ENCODE measurements around the gene DENND2C.
A peak's percentile ranks its signal among the peaks of the same experiment; 100 is the strongest.

The DENND2C gene

GRCh38 chr1:114685851-114686250 is 16.0 kb upstream of the DENND2C start:
- no peak for DNase-seq (ENCODE audit: low read depth in 2 of 2)

DNA sequence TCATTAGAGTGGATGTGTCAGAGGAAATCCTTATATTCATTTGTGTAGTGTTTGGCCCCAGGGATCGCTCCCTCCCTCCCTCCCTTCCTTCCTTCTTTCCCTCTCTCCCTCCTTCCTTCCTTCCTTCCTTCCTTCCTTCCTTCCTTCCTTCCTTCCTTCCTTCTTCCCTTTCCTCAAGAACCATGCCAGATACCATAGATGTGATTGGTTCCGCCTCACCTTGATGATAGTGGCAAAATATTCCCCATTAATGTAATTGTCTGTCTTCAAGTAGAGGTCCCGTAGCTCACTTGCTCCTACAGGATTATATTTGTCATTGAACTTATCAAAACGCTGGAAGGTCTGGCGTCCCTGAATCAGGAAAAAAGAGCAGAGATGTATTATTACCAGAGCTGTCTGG is 7.8 kb upstream of the DENND2C start:
- no peak for DNase-seq (ENCODE audit: low read depth in 2 of 2)

DNA sequence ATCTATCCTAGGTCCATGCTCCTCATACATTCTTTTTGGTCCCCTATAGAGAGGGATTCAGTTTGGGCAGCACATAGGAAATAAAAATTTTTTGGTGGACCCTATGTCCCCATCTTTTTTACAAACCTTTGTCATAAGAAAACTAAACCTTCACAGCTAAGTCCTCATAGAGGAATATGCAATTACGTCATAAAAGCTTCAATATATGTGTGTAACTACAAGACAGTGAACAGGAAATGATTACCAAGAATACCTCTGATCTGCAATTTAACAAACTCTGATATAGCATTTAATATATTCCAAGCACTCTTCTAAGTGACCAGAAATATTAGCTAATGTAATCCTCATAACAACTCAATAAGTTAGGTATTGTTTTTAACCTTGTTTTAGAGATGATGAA is 6.3 kb upstream of the DENND2C start:
- no peak for DNase-seq (ENCODE audit: low read depth in 2 of 2)

DNA sequence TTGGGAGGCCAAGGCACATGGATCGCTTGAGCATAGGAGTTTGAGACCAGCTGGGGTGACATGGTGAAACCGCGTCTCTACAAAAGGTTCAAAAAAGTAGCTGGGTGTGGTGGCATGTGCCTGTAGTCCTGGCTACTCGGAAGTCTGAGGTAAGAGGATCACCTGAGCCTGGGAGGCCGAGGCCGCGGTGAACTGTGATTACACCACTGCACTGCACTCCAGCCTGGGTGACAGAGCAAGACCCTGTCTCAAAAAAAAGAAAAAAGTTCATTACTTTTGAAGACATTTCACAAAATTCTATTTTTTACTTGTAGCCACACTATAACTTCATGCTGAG is 2.1 kb upstream of the DENND2C start:
- no peak for DNase-seq (ENCODE audit: low read depth in 2 of 2)

GRCh38 chr1:114671011-114671938 is 1.4 kb upstream of the DENND2C start:
- DNase-seq (ENCODE audit: low read depth in 2 of 2), result no peak

DNA sequence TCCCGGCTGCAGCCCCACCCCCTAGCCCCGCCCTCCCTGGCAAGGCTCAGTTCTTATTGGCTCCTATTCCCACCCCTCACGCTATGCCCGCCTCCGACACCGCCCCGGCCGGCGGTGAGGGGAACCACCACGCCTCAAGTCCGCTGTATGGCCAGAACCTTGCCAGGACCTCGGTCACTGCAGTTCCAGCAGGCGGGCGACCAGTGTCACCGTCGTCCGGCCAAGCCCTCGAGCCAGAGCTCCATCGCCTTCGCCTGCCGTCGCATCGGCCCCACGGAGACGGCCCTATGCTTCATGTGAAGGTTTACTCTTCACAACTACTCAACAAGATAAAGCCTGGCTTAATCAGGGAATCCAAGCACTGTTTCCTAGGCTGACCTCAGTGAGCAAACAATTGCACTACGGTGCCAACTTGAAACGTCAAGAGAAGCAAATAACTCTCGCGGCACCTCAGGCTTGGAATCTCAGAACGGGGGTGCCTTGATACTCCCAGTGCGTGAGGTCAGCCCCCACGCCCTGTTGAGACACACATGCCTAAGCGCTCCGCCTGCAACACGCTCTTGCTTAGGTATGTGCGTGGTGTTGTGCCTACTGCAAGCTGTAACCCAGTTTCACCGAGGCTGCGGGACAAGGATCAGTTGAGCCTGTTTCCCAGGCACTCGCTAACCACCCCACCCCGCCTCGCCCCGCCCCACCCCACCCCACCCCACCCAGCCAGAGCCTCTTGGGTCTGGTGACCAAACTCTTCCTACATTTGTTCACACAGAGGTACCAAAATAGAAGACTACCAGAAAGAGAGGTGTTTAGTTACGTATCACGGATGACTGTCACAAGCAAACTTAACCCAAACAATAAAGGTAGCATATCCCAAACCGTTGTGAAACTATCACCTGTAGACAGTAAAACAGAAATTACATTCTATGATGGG is 498 bp upstream of the DENND2C start:
- DNase-seq (ENCODE audit: low read depth in 2 of 2), result peak; percentile 74 to 86

- no peak for DNase-seq (ENCODE audit: low read depth in 2 of 2)
Measured at GRCh38 chr1:114668784-114669561, 876 bp downstream of the DENND2C start.

GRCh38 chr1:114668373-114668772 is 1.5 kb downstream of the DENND2C start:
- DNase-seq (ENCODE audit: low read depth in 2 of 2), result no peak

DNA sequence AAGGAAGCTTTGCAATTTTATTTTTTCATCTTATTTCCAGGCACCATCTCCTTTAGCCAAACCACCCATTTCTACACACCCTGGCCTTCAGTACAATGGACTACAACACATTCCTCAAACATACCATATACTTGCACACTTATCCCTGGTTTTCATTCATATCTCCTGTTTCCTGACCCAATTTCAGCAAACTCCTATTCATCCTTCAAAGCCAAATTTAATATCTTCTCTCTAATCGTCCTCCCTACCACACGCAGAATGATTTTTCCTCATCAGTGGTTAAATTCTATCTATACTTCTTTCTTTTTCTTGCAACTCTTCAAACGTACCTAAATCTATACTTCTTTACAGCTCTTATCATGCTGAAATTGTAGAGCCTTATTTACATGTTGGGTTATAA is 2.9 kb downstream of the DENND2C start:
- no peak for DNase-seq (ENCODE audit: low read depth in 2 of 2)

DNA sequence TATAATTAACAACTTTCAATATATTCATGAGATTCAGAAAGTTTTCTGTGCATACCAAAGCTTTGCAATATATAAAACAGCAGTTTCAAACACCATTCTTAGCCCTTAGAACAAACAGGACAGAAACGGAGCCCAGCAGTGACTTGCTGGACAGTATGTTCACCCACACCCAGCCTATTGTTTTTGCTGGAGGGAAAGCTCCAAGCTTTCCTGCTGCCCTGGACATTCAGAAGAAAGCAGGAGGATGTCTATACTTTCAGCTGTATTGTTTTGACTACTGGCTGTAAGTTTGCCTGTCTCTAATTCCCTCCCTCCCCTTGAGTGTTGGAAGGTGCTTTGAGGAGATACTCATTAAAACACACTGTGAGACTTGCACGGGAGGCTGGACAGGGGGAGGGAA is 9.6 kb downstream of the DENND2C start:
- no peak for DNase-seq (ENCODE audit: low read depth in 2 of 2)

GRCh38 chr1:114651893-114652292 is 18.0 kb downstream of the DENND2C start:
- no peak for DNase-seq (ENCODE audit: low read depth in 2 of 2)

DNA sequence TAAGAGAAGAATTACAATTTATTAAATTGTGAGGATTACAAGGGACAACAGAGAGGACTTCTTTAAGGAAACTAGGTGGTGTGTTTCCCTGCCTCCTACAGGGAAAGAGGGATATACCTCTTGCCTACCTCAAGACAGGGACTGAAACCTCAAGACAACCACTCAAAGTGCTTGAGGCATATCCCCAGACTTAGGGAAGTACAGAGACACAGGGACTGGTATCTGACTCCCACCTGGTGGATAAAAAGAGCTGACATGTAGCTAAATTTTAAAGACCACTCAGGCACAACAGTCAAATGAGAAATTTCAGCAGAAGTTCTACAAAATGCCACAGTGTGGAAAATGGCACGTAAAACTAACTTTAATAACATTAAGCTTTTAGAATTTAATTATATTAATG is 21.3 kb downstream of the DENND2C start:
- DNase-seq (ENCODE audit: low read depth in 2 of 2), result no peak

DNA sequence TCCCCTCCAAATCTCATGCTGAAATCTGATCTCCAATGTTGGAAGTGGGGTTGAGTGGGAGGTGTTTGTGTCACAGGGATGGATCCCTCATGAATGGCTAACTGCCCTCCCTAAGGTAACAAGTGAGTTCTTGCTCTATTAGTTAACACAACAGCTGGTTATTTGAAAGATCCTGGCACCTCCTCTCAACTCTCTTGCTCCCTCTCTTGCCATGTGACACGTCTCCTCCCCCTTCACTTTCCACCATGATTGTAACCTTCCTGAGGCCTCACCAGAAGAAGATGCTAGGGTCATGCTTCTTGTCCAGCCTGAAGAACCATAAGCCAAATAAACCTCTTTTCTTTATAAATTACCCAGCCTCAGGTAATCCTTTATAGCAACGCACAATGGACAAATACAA is 28.5 kb downstream of the DENND2C start:
- DNase-seq (ENCODE audit: low read depth in 2 of 2), result no peak

DNA sequence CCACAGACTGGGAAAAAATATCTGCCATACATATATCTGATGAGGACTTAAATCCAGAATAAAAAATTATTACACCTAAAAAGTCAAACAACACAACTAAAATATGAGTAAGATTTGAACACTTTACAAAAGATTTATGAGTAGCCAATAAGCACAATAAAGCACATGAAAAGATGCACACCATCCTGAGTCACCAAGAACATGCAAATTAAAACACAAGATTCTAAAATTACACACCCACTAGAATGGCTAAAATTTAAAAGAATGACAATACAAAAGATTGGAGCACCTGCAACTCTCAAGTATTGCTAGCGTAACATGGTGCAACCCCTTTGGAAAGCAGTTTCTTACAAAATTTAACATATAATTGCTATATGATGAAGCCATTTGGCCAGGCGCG is 30.9 kb downstream of the DENND2C start:
- no peak for DNase-seq (ENCODE audit: low read depth in 2 of 2)

GRCh38 chr1:114632427-114632826 is 37.4 kb downstream of the DENND2C start:
- no peak for DNase-seq (ENCODE audit: low read depth in 2 of 2)

GRCh38 chr1:114627107-114627506 is 42.7 kb downstream of the DENND2C start:
- DNase-seq (ENCODE audit: low read depth in 2 of 2), result no peak

DNA sequence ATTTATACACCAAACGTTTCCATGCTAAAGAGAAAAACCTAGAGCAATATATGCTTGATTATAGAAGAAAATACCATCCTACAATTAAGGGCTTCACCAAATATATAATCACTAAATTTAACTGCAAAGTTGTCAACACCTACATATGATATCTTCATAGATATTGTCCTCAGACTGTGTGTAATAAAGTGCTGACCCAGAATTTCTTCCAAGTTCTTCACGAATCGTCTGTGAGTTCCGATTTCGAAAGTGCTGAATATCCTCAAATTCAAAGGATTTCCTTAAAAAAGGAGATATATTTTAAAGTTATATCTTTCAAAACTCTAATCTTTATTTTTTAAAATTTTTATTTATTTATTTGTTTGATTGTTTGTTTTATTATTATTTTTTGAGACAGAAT is 46.5 kb downstream of the DENND2C start:
- DNase-seq (ENCODE audit: low read depth in 2 of 2), result no peak

DNA sequence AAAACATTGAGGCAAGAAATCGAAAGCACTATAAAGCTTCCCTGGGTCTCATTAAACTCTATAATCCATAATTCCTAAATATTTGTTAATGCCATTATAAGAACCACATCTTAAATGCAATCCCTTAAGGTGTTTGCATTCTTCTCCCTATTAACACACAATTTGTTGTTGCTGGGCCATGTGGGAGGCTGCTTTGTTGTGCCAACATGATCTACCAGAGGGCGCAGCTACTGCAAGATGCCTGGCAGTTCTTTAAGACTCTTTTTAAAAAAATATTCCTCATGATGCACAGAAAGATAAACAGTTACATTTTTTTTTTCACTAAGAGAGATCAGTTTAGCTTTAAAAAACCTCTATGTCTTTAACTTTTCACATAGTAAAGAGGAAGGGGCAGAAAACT is 49.4 kb downstream of the DENND2C start:
- no peak for DNase-seq (ENCODE audit: low read depth in 2 of 2)

DNA sequence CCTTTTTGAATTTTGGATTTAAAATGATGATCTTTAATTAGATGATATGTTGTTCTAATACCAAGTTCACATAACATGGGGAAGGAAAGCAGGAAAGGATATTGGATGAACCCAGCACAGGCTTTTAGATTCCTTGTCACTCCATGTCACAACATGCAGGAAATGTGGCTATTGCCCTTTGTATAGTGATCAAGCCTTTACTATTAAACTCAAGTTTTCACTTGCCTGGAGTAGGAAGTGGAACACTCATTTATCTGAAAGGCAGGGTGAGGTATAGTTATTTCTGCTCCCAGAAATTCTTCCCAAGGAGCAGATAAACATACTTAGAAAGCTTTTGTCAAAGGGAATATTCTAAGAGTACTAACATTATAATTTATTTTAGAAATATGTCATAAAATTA is 51.2 kb downstream of the DENND2C start:
- no peak for DNase-seq (ENCODE audit: low read depth in 2 of 2)

- no peak for DNase-seq (ENCODE audit: low read depth in 2 of 2)
Measured at GRCh38 chr1:114610546-114611245, 59.2 kb downstream of the DENND2C start.

GRCh38 chr1:114609826-114610225 is 60.0 kb downstream of the DENND2C start:
- no peak for DNase-seq (ENCODE audit: low read depth in 2 of 2)

Measured in activated CD4-positive, alpha-beta T cell treated with anti-CD3 and anti-CD28 coated beads for 24 hours (primary cell).